Measurements from ENCODE around the gene PTGES3. TPM values are rescaled to one million over a fixed set of nuclear protein-coding genes. Genes with fewer than 3 reads are reported as not detected.

The PTGES3 gene
- total RNA-seq, 1 experiment from 2014 or later, result 404 TPM

GRCh38 chr12:56637621-56638020 lies 50.5 kb downstream of the PTGES3 start:
- Histone ChIP-seq H3K36me3 (ENCODE audit: control insufficient read depth in 1 of 2, insufficient read depth in 2 of 2, low read length in 2 of 2) (peaks cover 31 to 38% of the 10 kb centered on the region in 2 experiments), H3K9ac (ENCODE audit: low read length) (peak overlapping the region; percentile 38), H3K79me2 (ENCODE audit: insufficient read depth, low read length) (peaks cover 65% of the 10 kb centered on the region), H3K4me2 (ENCODE audit: low read length) (peak overlapping the region; percentile 98), H3K27me3 (ENCODE audit: insufficient read depth, low read length) (no peaks in the 10 kb centered on the region), H4K20me1 (ENCODE audit: insufficient read depth) (peaks cover 5% of the 10 kb centered on the region; the same call in 1 of the 2 replicates), H3K9me3 (ENCODE audit: control insufficient read depth in 1 of 2, insufficient read depth in 1 of 2, low read depth in 1 of 2, low read length in 2 of 2) (no peaks in the 10 kb centered on the region), H3K4me3 (replicated peaks in 1 of 2; ENCODE audit: low read depth in 1 of 2, low read length in 2 of 2) (no peak overlapping the region), H3K4me1 (ENCODE audit: control insufficient read depth in 1 of 2, insufficient read depth in 2 of 2, low read length in 2 of 2) (peaks cover 26 to 55% of the 10 kb centered on the region in 2 experiments), H2AFZ (ENCODE audit: low read depth, low read length, poor library complexity, severe bottlenecking) (no peak overlapping the region), H3K27ac (ENCODE audit: low read depth, low read length) (peak overlapping the region; percentile 88; the same call in 1 of the 2 replicates), H3K9me2 (ENCODE audit: insufficient read depth) (no peaks in the 10 kb centered on the region)
- POLR2A ChIA-PET, result interaction anchor here (1.1 kb wide), 1 partner anchor 88 kb away, joined by 4 read pairs; the partner anchor contains the start of gene NACA
- RAD21 ChIA-PET (ENCODE audit: low non-redundant PET in 1 of 2, low total read pairs in 2 of 2, uncharacterized antibody in 2 of 2, unreplicated experiment in 2 of 2), result interaction anchor here in 1 of 2 experiments (0.5 kb wide), 1 partner anchor 48 kb away, joined by 4 read pairs; no protein-coding TSS in a partner anchor
- DNase-seq (ENCODE audit: low read depth, low spot score) (no peak), ATAC-seq (no peak)
- intact Hi-C loops (cut with micrococcal nuclease), result loop anchor here (2.0 kb wide), 4 partner anchors 51 to 519 kb away; partner anchors contain the start of genes PTGES3, RBMS2 and ZC3H10
- no peak for TF ChIP-seq POLR2AphosphoS5 (IDR thresholded peaks at IDR 0.05; ENCODE audit: low read depth, low read length)
- no peak for TF ChIP-seq ELF1 (IDR thresholded peaks at IDR 0.05; ENCODE audit: borderline replicate concordance, low read depth)
- TF ChIP-seq ZNF274 (IDR thresholded peaks at IDR 0.05; ENCODE audit: low read depth, low read length), result no peak
- no peak for TF ChIP-seq ZBTB33 (IDR thresholded peaks at IDR 0.05; ENCODE audit: extremely low read depth, insufficient replicate concordance, low read length)
- no peak for TF ChIP-seq POLR2A (IDR thresholded peaks at IDR 0.05; ENCODE audit: borderline replicate concordance, extremely low read depth, insufficient read depth, insufficient read length)
- no peak for TF ChIP-seq CTCF (IDR thresholded peaks at IDR 0.05 in 2 of 3, conservative IDR thresholded peaks at IDR 0.05 in 1 of 3; ENCODE audit: borderline replicate concordance in 1 of 3, insufficient read depth in 1 of 3, low read depth in 2 of 3, low read length in 2 of 3)
- no peak for TF ChIP-seq SP1 (IDR thresholded peaks at IDR 0.05; ENCODE audit: low read depth)
- no peak for TF ChIP-seq JUND (IDR thresholded peaks at IDR 0.05)
- no peak for TF ChIP-seq FOSL1 (IDR thresholded peaks at IDR 0.05; ENCODE audit: low read depth)
- TF ChIP-seq CEBPB (IDR thresholded peaks at IDR 0.05; ENCODE audit: low read depth), result no peak
- no peak for TF ChIP-seq SIN3A (IDR thresholded peaks at IDR 0.05; ENCODE audit: low read depth)
- no peak for TF ChIP-seq SRF (IDR thresholded peaks at IDR 0.05; ENCODE audit: low read depth)
- no peak for TF ChIP-seq TCF7L2 (IDR thresholded peaks at IDR 0.05; ENCODE audit: borderline replicate concordance, extremely low read depth, insufficient read depth, insufficient read length)
- TF ChIP-seq MAX (IDR thresholded peaks at IDR 0.05), result no peak
- no peak for TF ChIP-seq EZH2phosphoT487 (IDR thresholded peaks at IDR 0.05; ENCODE audit: borderline replicate concordance)
- TF ChIP-seq YY1 (IDR thresholded peaks at IDR 0.05; ENCODE audit: extremely low read depth, insufficient replicate concordance, low read depth, low read length), result no peak
- TF ChIP-seq EZH2 (IDR thresholded peaks at IDR 0.05), result no peak
- TF ChIP-seq ZFX (IDR thresholded peaks at IDR 0.05), result no peak
- CTCF ChIA-PET, result no interaction called here
- BruUV-seq (replicated peaks), result no TSS peak
